Retinal pigment epithelial cell (primary cell): ENCODE data around the gene DOCK10.

Source experiments
- DNase-seq: peaks from one replicate; pipeline ENCODE4 v3.0.0-alpha.2; 2010; ENCODE audit warnings: low read depth
- H3K4me3 ChIP-seq: 2 replicates; pipeline ENCODE4 v1.5.1; 2011; ENCODE audit warnings: mild to moderate bottlenecking, low read length, control low read depth, moderate library complexity
- TF ChIP-seq, protein P1 (sequence below): conservative IDR thresholded peaks from 2 replicates; pipeline ENCODE4 v1.5.1; 2011; ENCODE audit warnings: low read depth, low read length, control low read depth, inconsistent platforms

DOCK10 gene

GRCh38 chr2:224930990-224931389 lies 111.3 kb downstream of the DOCK10 start:
- no peak overlapping the region for H3K4me3 ChIP-seq
- TF ChIP-seq, protein P1, sequence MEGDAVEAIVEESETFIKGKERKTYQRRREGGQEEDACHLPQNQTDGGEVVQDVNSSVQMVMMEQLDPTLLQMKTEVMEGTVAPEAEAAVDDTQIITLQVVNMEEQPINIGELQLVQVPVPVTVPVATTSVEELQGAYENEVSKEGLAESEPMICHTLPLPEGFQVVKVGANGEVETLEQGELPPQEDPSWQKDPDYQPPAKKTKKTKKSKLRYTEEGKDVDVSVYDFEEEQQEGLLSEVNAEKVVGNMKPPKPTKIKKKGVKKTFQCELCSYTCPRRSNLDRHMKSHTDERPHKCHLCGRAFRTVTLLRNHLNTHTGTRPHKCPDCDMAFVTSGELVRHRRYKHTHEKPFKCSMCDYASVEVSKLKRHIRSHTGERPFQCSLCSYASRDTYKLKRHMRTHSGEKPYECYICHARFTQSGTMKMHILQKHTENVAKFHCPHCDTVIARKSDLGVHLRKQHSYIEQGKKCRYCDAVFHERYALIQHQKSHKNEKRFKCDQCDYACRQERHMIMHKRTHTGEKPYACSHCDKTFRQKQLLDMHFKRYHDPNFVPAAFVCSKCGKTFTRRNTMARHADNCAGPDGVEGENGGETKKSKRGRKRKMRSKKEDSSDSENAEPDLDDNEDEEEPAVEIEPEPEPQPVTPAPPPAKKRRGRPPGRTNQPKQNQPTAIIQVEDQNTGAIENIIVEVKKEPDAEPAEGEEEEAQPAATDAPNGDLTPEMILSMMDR: no peak
- no peak for DNase-seq

DNA sequence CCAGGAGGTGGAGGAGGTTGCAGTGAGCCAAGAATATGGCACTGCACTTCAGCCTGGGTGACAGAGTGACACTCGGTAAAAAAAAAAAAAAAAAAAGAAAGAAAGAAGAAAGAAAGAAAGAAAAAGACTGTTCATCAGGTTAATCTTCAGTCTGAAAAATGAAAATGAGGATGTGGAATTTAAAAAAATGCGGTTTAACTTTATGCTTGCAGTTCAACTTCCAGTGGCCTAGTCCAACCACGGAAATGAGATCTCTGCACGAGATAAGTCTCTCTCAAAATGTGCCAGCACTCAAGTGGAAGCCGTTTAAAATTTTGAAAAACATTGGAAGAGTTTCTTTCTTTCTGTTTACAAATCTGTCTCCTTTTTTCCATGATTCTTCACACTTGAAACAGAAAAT lies 112.1 kb downstream of the DOCK10 start:
- DNase-seq: no peak
- H3K4me3 ChIP-seq: no peak overlapping the region
- TF ChIP-seq, protein P1: no peak

DNA sequence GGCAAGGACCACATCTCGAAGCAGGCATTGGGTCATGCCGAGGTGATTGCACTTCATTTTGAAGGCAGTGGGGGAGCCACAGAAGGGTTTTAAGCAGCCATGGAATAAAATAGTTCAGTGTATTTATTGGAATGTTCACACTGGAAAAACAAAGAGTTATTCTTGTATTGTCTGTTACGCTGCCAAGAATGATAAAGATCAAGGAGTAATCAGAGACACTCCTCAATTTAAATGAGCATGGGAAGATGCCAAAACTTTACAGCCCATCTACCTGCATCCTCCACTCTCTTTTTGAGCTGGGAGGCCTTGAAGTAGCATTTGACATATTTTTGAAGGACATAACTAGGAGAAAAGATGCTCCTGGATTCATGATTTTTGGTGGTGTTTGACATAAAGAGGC lies 112.8 kb downstream of the DOCK10 start:
- DNase-seq: no peak
- no peak overlapping the region for H3K4me3 ChIP-seq
- TF ChIP-seq, protein P1: no peak

DNA sequence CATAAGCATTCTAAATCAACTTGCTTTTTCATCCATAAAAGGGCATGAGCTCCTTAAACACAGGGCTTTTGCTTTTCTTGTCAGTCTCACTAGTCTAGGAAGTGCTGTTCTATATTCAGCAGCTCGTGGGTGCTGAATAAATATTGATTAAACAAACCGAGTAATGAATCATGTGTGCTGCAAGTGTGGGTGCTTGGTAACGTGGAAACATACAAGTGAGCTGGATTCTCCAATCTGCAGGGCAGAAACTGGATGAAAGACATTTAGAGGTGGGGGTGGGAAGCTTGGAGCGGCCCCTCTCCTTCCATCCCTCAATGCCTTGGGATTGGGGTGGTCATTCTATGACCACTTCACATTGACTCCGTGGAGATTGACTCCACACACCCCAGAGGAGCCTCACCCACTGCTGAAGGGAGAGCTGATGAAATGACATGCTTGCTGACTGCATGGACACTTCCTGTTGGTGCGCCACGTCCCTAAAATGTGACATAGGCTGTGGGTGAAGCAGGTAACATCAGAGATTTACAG lies 114.6 kb downstream of the DOCK10 start:
- no peak for DNase-seq
- TF ChIP-seq, protein P1: no peak
- no peak overlapping the region for H3K4me3 ChIP-seq

GRCh38 chr2:224927011-224927410 lies 115.3 kb downstream of the DOCK10 start:
- H3K4me3 ChIP-seq: no peak overlapping the region
- TF ChIP-seq, protein P1: no peak
- no peak for DNase-seq

DNA sequence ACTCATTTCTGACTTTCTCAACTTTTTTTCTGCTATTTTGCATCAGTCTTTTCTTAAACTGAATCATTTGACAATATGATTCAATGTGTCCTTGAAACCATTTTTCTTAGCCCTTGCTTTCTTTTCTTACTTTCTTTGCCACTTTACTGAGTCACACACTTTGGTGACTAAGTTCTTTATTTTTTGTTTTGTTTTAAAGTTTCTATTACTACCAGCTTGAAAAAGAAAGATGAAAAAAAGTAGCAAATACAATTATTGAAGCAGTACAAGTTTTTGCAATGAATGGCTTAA lies 116.5 kb downstream of the DOCK10 start:
- no peak overlapping the region for H3K4me3 ChIP-seq
- TF ChIP-seq, protein P1: no peak
- DNase-seq: no peak

GRCh38 chr2:224925061-224925809 lies 117.0 kb downstream of the DOCK10 start:
- DNase-seq: no peak
- H3K4me3 ChIP-seq: no peak overlapping the region

More at GRCh38 chr2:224925061-224925809, 117.0 kb downstream of the DOCK10 start:
- TF ChIP-seq, protein P1: no peak
